Activated naive CD4-positive, alpha-beta T cell treated with anti-CD3 and anti-CD28 coated beads, Interleukin-2, amount 10 ng/mL, durations not matched to agents 7 days and 5 days (primary cell): Measurements from ENCODE around the gene KCNAB1.
"Not testable (repeated sequence)": the region's sequence is repeated elsewhere in the genome, so short reads cannot be mapped to it uniquely, and the experiment has no call there.

ENCODE experiments used
- CTCF ChIA-PET: fragments of 350-600 bp; sonication (Branson Sonifier 250); formaldehyde crosslinking; loops from one replicate; lab custom pipeline; 2021; ENCODE audit warnings: antibody characterized with exemption; lab: Charles Lee
- DNase-seq: peaks from one replicate; pipeline ENCODE4 v3.0.0-alpha.2; 2020
- H3K27ac Mint-ChIP-seq: one replicate; pipeline ENCODE4 v1.8.0; 2021; ENCODE audit warnings: mild to moderate bottlenecking, moderate library complexity, mixed read lengths
- H3K27me3 Mint-ChIP-seq: one replicate; pipeline ENCODE4 v1.8.0; 2021; ENCODE audit warnings: mild to moderate bottlenecking, mixed read lengths
- H3K36me3 Mint-ChIP-seq: one replicate; pipeline ENCODE4 v1.8.0; 2021; ENCODE audit warnings: mixed read lengths
- H3K4me1 Mint-ChIP-seq: one replicate; pipeline ENCODE4 v1.8.0; 2021; ENCODE audit warnings: mixed read lengths
- H3K4me3 Mint-ChIP-seq: one replicate; pipeline ENCODE4 v1.8.0; 2021; ENCODE audit warnings: mild to moderate bottlenecking, moderate library complexity, mixed read lengths
- H3K9me3 Mint-ChIP-seq: one replicate; pipeline ENCODE4 v1.8.0; 2021; ENCODE audit warnings: mixed read lengths

Gene KCNAB1

DNA sequence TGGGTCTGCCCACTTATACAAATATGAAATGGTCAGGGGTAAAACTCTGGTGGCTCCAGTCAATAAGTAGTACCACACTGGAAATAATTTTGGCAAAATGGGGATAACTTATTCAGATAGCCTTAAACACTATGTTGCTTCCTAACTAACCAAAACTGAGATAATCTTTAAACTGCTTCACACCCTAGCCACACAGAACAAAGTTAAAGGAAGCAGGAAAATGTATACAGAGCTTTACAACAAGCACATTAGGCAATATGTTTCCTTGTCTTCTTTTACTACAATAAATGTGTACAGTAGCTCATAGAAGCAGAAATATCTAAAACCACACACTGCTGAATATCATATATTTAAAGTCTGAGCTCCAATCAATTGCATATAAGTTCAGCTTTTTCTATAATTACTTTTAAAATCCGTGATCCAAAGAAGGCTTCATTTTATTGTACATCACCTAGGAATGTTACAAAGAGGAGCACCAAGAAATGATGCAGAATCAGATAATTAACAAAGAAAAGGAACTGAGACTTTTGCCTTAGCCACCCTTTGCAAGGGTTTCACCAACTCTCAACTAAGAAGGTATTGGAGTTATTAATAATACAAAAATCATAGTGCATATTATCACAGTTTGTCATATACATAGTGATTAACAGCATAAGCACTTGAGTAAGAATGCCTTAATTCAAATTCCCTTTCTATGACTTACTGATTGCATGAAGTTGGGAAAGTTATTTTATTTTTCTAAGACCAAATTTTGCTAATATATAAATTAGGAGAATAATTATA is 443.7 kb downstream of the KCNAB1 start:
- Mint-ChIP-seq H3K27ac (no peak overlapping the region), H3K27me3 (peaks cover 49% of the 10 kb centered on the region), H3K36me3 (no peaks in the 10 kb centered on the region), H3K4me1 (peaks cover 17% of the 10 kb centered on the region), H3K9me3 (no peaks in the 10 kb centered on the region), H3K4me3 (no peak overlapping the region)
- CTCF ChIA-PET, result interaction anchor here (1.1 kb wide), 1 partner anchor 114 kb away, joined by 3 read pairs; no protein-coding TSS in a partner anchor
- DNase-seq, result no peak

DNA sequence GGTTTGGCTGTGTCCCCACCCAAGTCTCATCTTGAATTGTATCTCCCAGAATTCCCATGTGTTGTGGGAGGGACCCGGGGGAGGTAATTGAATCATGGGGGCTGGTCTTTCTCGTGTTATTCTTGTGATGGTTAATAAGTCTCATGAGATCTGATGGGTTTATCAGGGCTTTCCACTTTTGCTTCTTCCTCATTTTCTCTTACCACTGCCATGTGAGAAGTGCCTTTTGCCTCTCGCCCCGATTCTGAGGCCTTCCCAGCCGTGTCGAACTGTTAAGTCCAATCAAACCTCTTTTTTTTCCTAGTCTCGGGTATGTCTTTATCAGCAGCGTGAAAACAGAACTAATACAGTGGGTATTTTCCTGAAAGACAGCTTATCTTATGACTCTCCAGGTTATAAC is 448.6 kb downstream of the KCNAB1 start:
- H3K4me3 Mint-ChIP-seq, H3K27ac Mint-ChIP-seq, H3K36me3 Mint-ChIP-seq, H3K9me3 Mint-ChIP-seq, H3K4me1 Mint-ChIP-seq, CTCF ChIA-PET, DNase-seq: not testable (repeated sequence)
- H3K27me3 Mint-ChIP-seq, result peaks cover 52% of the 10 kb centered on the region

DNA sequence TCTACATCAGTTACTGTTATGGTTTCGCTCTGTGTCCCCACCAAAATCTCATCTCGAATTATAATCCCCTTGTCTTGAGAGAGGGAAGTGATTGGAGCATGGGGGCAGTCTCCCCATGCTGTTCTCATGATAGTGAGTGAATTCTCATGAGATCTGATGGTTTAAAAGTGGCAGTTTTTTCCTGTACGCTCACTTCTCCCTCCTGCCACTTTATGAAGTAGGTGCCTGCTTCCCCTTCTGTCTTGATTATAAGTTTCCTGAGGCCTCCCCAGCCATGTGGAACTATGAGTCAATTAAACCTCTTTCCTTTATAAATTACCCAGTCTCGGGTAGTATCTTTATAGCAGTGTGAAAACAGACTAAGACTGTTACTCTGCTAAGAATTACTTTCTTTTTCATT is 449.5 kb downstream of the KCNAB1 start:
- H3K4me1 Mint-ChIP-seq, H3K4me3 Mint-ChIP-seq, H3K9me3 Mint-ChIP-seq, H3K36me3 Mint-ChIP-seq, CTCF ChIA-PET, H3K27ac Mint-ChIP-seq, DNase-seq: not testable (repeated sequence)
- peaks cover 58% of the 10 kb centered on the region for H3K27me3 Mint-ChIP-seq

- no peaks in the 10 kb centered on the region for H3K36me3 Mint-ChIP-seq
- H3K9me3 Mint-ChIP-seq, result no peaks in the 10 kb centered on the region
- H3K4me1 Mint-ChIP-seq, result no peaks in the 10 kb centered on the region
- peaks cover 50% of the 10 kb centered on the region for H3K27me3 Mint-ChIP-seq
- no peak for DNase-seq
- H3K4me3 Mint-ChIP-seq, result no peak overlapping the region
- no peak overlapping the region for H3K27ac Mint-ChIP-seq
- CTCF ChIA-PET, result no interaction called here
Measured at GRCh38 chr3:156575641-156576040, 455.3 kb downstream of the KCNAB1 start.

DNA sequence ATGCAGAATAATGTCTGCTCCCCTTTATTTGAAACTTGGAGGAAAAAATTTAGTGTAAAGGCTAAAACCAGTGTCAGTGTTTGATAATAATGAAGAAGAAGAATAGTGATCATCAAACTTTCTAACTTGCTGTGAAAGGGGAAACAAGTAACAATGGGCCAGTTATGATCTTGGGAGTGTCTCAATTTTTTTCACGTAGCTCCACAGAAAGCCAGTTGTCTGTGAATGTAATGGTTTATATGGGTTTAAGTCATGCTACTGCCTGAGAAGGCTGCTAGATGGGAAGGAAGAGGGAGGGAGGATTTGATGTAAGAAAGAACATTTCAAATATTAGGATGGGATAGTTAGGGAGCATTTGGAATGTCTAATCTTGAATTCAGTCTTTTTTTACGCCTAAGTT is 455.7 kb downstream of the KCNAB1 start:
- Mint-ChIP-seq H3K4me3 (no peak overlapping the region), H3K27me3 (peaks cover 48% of the 10 kb centered on the region), H3K9me3 (no peaks in the 10 kb centered on the region), H3K4me1 (no peaks in the 10 kb centered on the region), H3K36me3 (no peaks in the 10 kb centered on the region), H3K27ac (no peak overlapping the region)
- CTCF ChIA-PET, result no interaction called here
- DNase-seq, result no peak

GRCh38 chr3:156576651-156577348 is 456.4 kb downstream of the KCNAB1 start:
- DNase-seq, result no peak
- CTCF ChIA-PET, result no interaction called here

GRCh38 chr3:156577736-156578135 is 457.4 kb downstream of the KCNAB1 start:
- Mint-ChIP-seq H3K27ac (no peak overlapping the region), H3K9me3 (no peaks in the 10 kb centered on the region), H3K36me3 (no peaks in the 10 kb centered on the region), H3K27me3 (peaks cover 44% of the 10 kb centered on the region), H3K4me3 (no peak overlapping the region), H3K4me1 (no peaks in the 10 kb centered on the region)
- DNase-seq, result no peak
- CTCF ChIA-PET, result no interaction called here

More at GRCh38 chr3:156576651-156577348, 456.4 kb downstream of the KCNAB1 start:
- no peak overlapping the region for H3K27ac Mint-ChIP-seq
- H3K4me1 Mint-ChIP-seq, result no peaks in the 10 kb centered on the region
- H3K4me3 Mint-ChIP-seq, result no peak overlapping the region
- peaks cover 45% of the 10 kb centered on the region for H3K27me3 Mint-ChIP-seq
- H3K36me3 Mint-ChIP-seq, result no peaks in the 10 kb centered on the region
- H3K9me3 Mint-ChIP-seq, result no peaks in the 10 kb centered on the region

DNA sequence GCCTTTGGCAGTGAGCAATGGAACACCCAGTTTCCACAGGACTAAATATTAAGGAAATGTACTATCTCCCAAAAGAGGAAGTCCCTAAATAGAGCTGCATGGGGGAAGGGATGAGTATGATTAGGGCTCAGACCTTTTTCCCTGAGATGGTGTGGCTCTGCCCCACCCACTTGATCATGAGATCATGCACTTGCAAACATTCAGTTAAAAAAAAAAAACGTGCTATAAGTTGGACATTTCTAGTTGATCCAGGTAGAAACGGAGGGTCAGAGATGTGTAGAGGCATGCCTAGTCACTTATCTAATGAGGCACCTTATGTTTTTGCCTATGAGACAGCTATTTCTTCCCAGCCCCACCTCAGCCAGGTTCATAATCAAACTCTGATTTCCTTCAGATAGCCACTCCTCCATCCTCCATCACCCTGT is 459.1 kb downstream of the KCNAB1 start:
- Mint-ChIP-seq H3K27me3 (peaks cover 39% of the 10 kb centered on the region), H3K4me3 (no peak overlapping the region), H3K9me3 (no peaks in the 10 kb centered on the region), H3K27ac (no peak overlapping the region), H3K4me1 (peaks cover 4% of the 10 kb centered on the region), H3K36me3 (no peaks in the 10 kb centered on the region)
- no peak for DNase-seq
- CTCF ChIA-PET, result interaction anchor here (0.6 to 0.7 kb wide), 2 partner anchors 20 to 678 kb away, joined by 3 read pairs; no protein-coding TSS in a partner anchor

DNA sequence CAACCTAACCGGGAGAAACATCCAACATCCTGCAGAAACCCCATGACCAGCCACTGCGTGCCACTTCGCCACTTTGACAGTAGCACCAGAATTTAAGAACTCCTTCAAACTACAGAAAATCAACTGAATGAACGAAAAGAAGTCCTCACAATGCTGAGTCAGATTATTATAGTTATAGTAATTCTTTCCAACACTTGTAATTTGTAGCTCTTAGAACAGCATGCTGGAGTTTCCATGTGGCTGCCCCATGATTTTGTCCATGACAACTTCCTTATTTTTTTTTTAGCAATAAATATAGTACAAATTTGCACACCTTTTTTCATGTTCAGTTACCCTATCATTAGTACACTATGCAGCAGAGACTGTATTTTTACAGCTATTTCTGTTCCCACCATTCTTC is 460.7 kb downstream of the KCNAB1 start:
- H3K27me3 Mint-ChIP-seq, result peaks cover 30% of the 10 kb centered on the region
- no peak overlapping the region for H3K27ac Mint-ChIP-seq
- H3K4me3 Mint-ChIP-seq, result no peak overlapping the region
- no peaks in the 10 kb centered on the region for H3K36me3 Mint-ChIP-seq
- DNase-seq, result no peak
- H3K4me1 Mint-ChIP-seq, result peaks cover 4% of the 10 kb centered on the region
- CTCF ChIA-PET, result no interaction called here
- H3K9me3 Mint-ChIP-seq, result no peaks in the 10 kb centered on the region

DNA sequence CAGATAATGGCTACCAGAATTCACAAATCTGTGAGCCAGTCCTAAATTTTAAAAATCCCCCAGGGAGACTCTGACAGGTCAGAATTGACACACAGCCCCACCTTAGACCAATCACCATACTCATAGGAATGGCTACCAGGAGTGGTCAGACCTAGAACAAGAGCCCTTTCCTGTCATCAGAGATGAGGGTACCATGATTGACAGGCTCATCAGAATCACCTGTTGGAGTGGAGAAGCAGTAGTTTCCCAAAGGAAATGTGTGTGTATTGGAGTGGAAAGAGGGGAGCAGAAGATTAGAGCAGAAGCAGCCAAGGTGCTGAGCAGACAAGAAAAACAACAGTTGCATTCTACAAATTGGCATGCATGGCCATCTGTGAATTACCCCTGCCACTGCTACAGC is 461.6 kb downstream of the KCNAB1 start:
- Mint-ChIP-seq H3K4me1 (peaks cover 4% of the 10 kb centered on the region), H3K27me3 (peaks cover 22% of the 10 kb centered on the region), H3K36me3 (no peaks in the 10 kb centered on the region), H3K27ac (no peak overlapping the region), H3K4me3 (no peak overlapping the region), H3K9me3 (no peaks in the 10 kb centered on the region)
- CTCF ChIA-PET, result no interaction called here
- no peak for DNase-seq

DNA sequence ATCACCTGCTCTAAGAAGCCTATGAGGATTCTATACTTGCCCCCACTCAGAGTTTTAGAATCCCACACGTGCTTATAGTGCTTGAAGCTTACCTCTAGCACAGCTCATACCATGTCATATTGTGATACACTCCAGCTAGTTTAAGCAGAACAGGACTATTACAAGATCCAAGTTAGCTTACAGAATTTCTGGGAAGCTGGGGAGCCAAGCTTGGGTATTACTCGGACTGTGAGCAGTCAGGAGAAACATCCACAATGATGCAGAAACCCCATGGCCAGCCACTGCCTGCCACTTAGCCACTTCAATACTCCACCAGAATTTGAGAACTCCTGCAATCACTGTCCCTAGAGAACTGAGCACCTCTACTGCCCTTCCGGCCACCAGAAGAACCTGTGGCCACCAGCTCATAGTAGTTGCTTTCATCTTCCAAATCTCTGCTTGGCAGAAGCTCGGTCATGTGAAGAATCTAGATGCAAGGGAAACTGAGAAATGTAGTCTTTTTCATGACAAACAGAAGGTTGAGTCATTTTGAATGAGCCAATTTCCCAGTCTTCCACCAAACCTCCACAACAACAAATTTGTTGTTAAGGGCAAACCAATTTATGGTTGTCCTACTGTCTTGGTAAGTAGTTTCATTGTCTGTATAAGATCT is 462.3 kb downstream of the KCNAB1 start:
- H3K4me3 Mint-ChIP-seq, result no peak overlapping the region
- DNase-seq, result no peak
- peaks cover 4% of the 10 kb centered on the region for H3K4me1 Mint-ChIP-seq
- H3K27me3 Mint-ChIP-seq, result peaks cover 22% of the 10 kb centered on the region
- no peaks in the 10 kb centered on the region for H3K9me3 Mint-ChIP-seq
- no peaks in the 10 kb centered on the region for H3K36me3 Mint-ChIP-seq
- H3K27ac Mint-ChIP-seq, result no peak overlapping the region
- CTCF ChIA-PET, result interaction anchor here (0.9 kb wide), 1 partner anchor 41 kb away, joined by 3 read pairs; no protein-coding TSS in a partner anchor

- CTCF ChIA-PET, result no interaction called here
- H3K9me3 Mint-ChIP-seq, result no peaks in the 10 kb centered on the region
- H3K27me3 Mint-ChIP-seq, result peaks cover 22% of the 10 kb centered on the region
- no peak for DNase-seq
- H3K36me3 Mint-ChIP-seq, result no peaks in the 10 kb centered on the region
- H3K27ac Mint-ChIP-seq, result no peak overlapping the region
- H3K4me1 Mint-ChIP-seq, result peaks cover 4% of the 10 kb centered on the region
- H3K4me3 Mint-ChIP-seq, result no peak overlapping the region
Measured at GRCh38 chr3:156583469-156583868, 463.1 kb downstream of the KCNAB1 start.

- Mint-ChIP-seq H3K9me3 (no peaks in the 10 kb centered on the region), H3K4me1 (peaks cover 4% of the 10 kb centered on the region), H3K36me3 (no peaks in the 10 kb centered on the region), H3K27ac (no peak overlapping the region), H3K27me3 (peaks cover 14% of the 10 kb centered on the region), H3K4me3 (no peak overlapping the region)
- no peak for DNase-seq
- CTCF ChIA-PET, result no interaction called here
Measured at GRCh38 chr3:156586905-156587759, 466.8 kb downstream of the KCNAB1 start.

DNA sequence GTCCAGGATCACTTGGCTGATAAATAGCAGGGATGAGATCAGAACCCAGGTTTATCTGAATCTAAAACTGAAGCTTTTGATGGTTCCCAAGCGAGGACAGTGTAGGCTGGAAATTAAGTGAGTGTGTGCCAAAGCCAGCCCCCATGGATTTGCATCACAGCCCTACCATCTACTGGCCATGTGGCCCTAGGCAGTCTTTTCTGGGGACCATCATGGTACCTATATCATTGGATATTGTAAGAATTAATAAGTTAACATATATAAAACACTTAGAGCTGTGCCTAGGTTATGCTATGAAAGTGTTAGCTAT is 467.3 kb downstream of the KCNAB1 start:
- Mint-ChIP-seq H3K4me1 (peaks cover 4% of the 10 kb centered on the region), H3K4me3 (no peak overlapping the region), H3K36me3 (no peaks in the 10 kb centered on the region), H3K27ac (no peak overlapping the region), H3K27me3 (peaks cover 16% of the 10 kb centered on the region), H3K9me3 (no peaks in the 10 kb centered on the region)
- CTCF ChIA-PET, result no interaction called here
- DNase-seq, result no peak
